Measurements from ENCODE around the gene MANBA. TPM values are rescaled to one million over a fixed set of nuclear protein-coding genes. Genes with fewer than 3 reads are reported as not detected.
A peak's percentile ranks its signal among the peaks of the same experiment; 100 is the strongest.

The MANBA gene
- total RNA-seq, 3 donors from 2014 or later (not counting 1 experiment from before 2014, with no cell fraction given): 38.1 to 43.2 (median 40.8) TPM

DNA sequence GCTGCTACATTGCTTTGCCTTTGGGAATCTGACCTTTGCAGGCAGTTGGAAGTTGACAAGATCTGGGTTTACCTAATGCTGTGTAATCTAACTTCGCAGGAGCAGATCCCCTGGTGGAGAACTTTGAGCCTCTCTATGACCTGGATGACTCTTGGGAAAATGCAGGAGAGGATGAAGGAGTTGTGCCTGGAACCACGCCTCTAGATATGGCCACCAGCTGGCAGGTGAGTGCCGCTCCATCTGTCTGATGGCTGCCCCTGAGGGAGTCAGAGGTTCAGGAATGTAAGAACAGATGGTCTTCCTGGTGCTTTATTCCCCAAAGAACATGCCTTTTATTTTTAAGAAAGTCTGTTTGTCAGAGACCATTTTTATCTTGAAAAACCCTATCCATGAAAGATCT, 150.3 kb downstream of the MANBA start:
- ATAC-seq (no peak), DNase-seq (no peak)
- intact Hi-C loops (cut with micrococcal nuclease): loop anchor here (5.0 to 10.0 kb wide), 5 partner anchors 43 to 397 kb away; partner anchors contain the start of genes CISD2 and UBE2D3
- H3K9me3 Mint-ChIP-seq: no peaks in the 10 kb centered on the region
- peak overlapping the region in 1 of 2 donors; percentile 95 for H3K27ac Mint-ChIP-seq
- WGBS (ENCODE audit: insufficient coverage): 78% methylated on average over 3 of the region's 3 CpGs
- no peaks in the 10 kb centered on the region for H3K27me3 Mint-ChIP-seq (ENCODE audit: low read depth in 2 of 2)
- Histone ChIP-seq H3K36me3 (ENCODE audit: control insufficient read depth, insufficient read depth, low read length) (peaks cover 63% of the 10 kb centered on the region), H3K27me3 (ENCODE audit: control insufficient read depth, insufficient read depth, low read length) (no peaks in the 10 kb centered on the region), H3K9me3 (ENCODE audit: control insufficient read depth, insufficient read depth, low read length) (no peaks in the 10 kb centered on the region), H3K27ac (ENCODE audit: low read length) (no peak overlapping the region), H3K4me3 (ENCODE audit: low read length) (no peak overlapping the region), H3K4me1 (ENCODE audit: control insufficient read depth, insufficient read depth, low read length) (peaks cover 44% of the 10 kb centered on the region)
- peaks cover 10% of the 10 kb centered on the region for H3K36me3 Mint-ChIP-seq
- no peak overlapping the region for H3K4me3 Mint-ChIP-seq
- peaks cover 50% of the 10 kb centered on the region in 2 donors for H3K4me1 Mint-ChIP-seq
- TF ChIP-seq, protein P1, sequence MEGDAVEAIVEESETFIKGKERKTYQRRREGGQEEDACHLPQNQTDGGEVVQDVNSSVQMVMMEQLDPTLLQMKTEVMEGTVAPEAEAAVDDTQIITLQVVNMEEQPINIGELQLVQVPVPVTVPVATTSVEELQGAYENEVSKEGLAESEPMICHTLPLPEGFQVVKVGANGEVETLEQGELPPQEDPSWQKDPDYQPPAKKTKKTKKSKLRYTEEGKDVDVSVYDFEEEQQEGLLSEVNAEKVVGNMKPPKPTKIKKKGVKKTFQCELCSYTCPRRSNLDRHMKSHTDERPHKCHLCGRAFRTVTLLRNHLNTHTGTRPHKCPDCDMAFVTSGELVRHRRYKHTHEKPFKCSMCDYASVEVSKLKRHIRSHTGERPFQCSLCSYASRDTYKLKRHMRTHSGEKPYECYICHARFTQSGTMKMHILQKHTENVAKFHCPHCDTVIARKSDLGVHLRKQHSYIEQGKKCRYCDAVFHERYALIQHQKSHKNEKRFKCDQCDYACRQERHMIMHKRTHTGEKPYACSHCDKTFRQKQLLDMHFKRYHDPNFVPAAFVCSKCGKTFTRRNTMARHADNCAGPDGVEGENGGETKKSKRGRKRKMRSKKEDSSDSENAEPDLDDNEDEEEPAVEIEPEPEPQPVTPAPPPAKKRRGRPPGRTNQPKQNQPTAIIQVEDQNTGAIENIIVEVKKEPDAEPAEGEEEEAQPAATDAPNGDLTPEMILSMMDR (IDR thresholded peaks at IDR 0.05): no peak

DNA sequence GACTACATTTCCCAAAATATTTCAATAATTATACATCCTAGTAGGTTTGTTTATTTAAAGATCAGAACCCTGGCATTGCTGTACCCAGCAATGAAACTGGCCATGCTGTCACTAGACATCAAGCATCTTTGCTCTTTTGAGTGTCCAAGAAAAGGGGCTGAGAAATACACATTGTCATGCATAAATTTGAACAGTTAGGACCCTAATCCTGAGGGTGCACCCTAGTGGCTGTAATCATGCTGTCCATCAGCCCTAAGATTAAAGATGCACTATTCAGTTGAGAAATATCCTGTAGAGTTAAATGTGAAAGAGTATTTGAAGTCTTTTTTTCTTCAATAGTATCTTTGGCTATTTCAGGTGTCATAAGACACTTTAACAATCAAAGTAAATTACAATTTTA, 150.8 kb downstream of the MANBA start:
- H3K27me3 ChIP-seq (ENCODE audit: control insufficient read depth, insufficient read depth, low read length): no peaks in the 10 kb centered on the region
- H3K36me3 Mint-ChIP-seq: peaks cover 10% of the 10 kb centered on the region
- no peaks in the 10 kb centered on the region for H3K27me3 Mint-ChIP-seq (ENCODE audit: low read depth in 2 of 2)
- no peaks in the 10 kb centered on the region for H3K9me3 Mint-ChIP-seq
- no peak overlapping the region for H3K4me3 Mint-ChIP-seq
- H3K4me1 Mint-ChIP-seq: peaks cover 45% of the 10 kb centered on the region in 2 donors
- peak overlapping the region in 1 of 2 donors; percentile 95 for H3K27ac Mint-ChIP-seq
- no peak overlapping the region for H3K4me3 ChIP-seq (ENCODE audit: low read length)
- intact Hi-C loops (cut with micrococcal nuclease): loop anchor here (5.0 to 10.0 kb wide), 5 partner anchors 43 to 397 kb away; partner anchors contain the start of genes CISD2 and UBE2D3
- DNase-seq (peak in 1 of 2 donors; percentile 38), ATAC-seq (no peak)
- H3K9me3 ChIP-seq (ENCODE audit: control insufficient read depth, insufficient read depth, low read length): no peaks in the 10 kb centered on the region
- TF ChIP-seq, protein P1 (IDR thresholded peaks at IDR 0.05): no peak
- H3K27ac ChIP-seq (ENCODE audit: low read length): no peak overlapping the region
- peaks cover 39% of the 10 kb centered on the region for H3K4me1 ChIP-seq (ENCODE audit: control insufficient read depth, insufficient read depth, low read length)
- peaks cover 68% of the 10 kb centered on the region for H3K36me3 ChIP-seq (ENCODE audit: control insufficient read depth, insufficient read depth, low read length)

DNA sequence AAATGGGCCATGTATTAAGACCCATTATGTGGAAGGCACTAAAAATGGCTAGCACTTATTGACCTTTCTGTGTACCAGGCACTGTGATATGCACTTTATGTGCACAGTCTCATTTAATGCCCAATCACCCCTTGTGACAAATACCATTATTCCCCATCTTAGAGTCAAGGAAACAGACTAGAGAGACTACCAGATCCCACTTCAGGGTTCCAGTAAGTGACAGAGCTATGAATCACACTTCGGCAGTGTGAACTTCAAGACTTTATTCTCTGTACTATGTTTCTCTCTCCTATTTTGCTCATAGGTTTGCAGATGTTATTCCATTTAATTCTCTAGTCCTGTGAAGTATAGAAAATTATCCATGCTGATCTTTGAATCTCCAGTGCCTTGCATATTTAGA, 152.6 kb downstream of the MANBA start:
- H3K27ac ChIP-seq (ENCODE audit: low read length): no peak overlapping the region
- H3K36me3 Mint-ChIP-seq: peaks cover 10% of the 10 kb centered on the region
- no peaks in the 10 kb centered on the region for H3K27me3 Mint-ChIP-seq (ENCODE audit: low read depth in 2 of 2)
- WGBS (ENCODE audit: insufficient coverage): no CpG with 5 or more reads among the region's 1 CpG
- peaks cover 21% of the 10 kb centered on the region for H3K4me1 ChIP-seq (ENCODE audit: control insufficient read depth, insufficient read depth, low read length)
- H3K4me3 ChIP-seq (ENCODE audit: low read length): no peak overlapping the region
- H3K4me1 Mint-ChIP-seq: peaks cover 27% of the 10 kb centered on the region in 2 donors
- no peaks in the 10 kb centered on the region for H3K27me3 ChIP-seq (ENCODE audit: control insufficient read depth, insufficient read depth, low read length)
- H3K9me3 Mint-ChIP-seq: no peaks in the 10 kb centered on the region
- no peak for DNase-seq
- no peak overlapping the region for H3K4me3 Mint-ChIP-seq
- intact Hi-C loops (cut with micrococcal nuclease): no loop called here
- no peak for ATAC-seq
- H3K27ac Mint-ChIP-seq: no peak overlapping the region
- peaks cover 82% of the 10 kb centered on the region for H3K36me3 ChIP-seq (ENCODE audit: control insufficient read depth, insufficient read depth, low read length)
- TF ChIP-seq, protein P1 (IDR thresholded peaks at IDR 0.05): no peak
- no peaks in the 10 kb centered on the region for H3K9me3 ChIP-seq (ENCODE audit: control insufficient read depth, insufficient read depth, low read length)

DNA sequence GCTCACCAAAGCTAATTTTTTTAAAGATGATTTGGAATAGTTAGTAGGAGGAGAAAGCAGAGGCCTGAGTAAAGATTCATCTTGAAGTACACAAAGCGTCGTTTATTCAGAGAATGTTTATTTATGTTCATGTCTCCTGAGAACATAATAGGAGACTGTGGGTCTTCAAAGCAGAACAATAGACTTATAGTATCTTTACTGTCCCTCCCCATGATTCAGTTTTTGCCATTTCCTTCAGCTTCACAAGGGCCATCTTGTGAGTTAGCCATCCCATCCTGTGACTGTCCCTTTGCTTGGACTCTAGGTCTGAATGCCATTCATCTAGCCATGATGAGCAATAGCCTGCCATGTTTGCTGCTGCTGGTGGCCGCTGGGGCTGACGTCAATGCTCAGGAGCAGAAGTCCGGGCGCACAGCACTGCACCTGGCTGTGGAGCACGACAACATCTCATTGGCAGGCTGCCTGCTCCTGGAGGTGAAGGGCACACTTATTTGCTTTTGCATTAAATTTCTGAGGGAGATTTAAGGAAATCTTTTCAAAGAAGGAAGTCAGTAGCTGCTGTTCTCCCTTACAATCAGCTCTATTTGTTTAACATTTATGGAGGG, 153.8 kb downstream of the MANBA start:
- H3K27ac Mint-ChIP-seq: peak overlapping the region; percentile 14 to 64
- peaks cover 14 to 15% of the 10 kb centered on the region in 2 donors for H3K4me1 Mint-ChIP-seq
- H3K4me1 ChIP-seq (ENCODE audit: control insufficient read depth, insufficient read depth, low read length): peaks cover 9% of the 10 kb centered on the region
- H3K9me3 Mint-ChIP-seq: no peaks in the 10 kb centered on the region
- DNase-seq (no peak), ATAC-seq (no peak)
- H3K27me3 ChIP-seq (ENCODE audit: control insufficient read depth, insufficient read depth, low read length): no peaks in the 10 kb centered on the region
- 99% methylated on average over 7 of the region's 7 CpGs for WGBS (ENCODE audit: insufficient coverage)
- TF ChIP-seq, protein P1 (IDR thresholded peaks at IDR 0.05): no peak
- H3K9me3 ChIP-seq (ENCODE audit: control insufficient read depth, insufficient read depth, low read length): no peaks in the 10 kb centered on the region
- peaks cover 10% of the 10 kb centered on the region for H3K36me3 Mint-ChIP-seq
- intact Hi-C loops (cut with micrococcal nuclease): no loop called here
- no peak overlapping the region for H3K4me3 ChIP-seq (ENCODE audit: low read length)
- no peaks in the 10 kb centered on the region for H3K27me3 Mint-ChIP-seq (ENCODE audit: low read depth in 2 of 2)
- H3K36me3 ChIP-seq (ENCODE audit: control insufficient read depth, insufficient read depth, low read length): peaks cover 80% of the 10 kb centered on the region
- H3K4me3 Mint-ChIP-seq: no peak overlapping the region
- H3K27ac ChIP-seq (ENCODE audit: low read length): no peak overlapping the region
